ENCODE measurements around the gene YIF1A.
"Not testable (repeated sequence)": the region's sequence is repeated elsewhere in the genome, so short reads cannot be mapped to it uniquely, and the experiment has no call there.

Gene YIF1A

GRCh38 chr11:66267379-66268243, 21.3 kb downstream of the YIF1A start:
- peak; percentile 54 to 56 for ATAC-seq

DNA sequence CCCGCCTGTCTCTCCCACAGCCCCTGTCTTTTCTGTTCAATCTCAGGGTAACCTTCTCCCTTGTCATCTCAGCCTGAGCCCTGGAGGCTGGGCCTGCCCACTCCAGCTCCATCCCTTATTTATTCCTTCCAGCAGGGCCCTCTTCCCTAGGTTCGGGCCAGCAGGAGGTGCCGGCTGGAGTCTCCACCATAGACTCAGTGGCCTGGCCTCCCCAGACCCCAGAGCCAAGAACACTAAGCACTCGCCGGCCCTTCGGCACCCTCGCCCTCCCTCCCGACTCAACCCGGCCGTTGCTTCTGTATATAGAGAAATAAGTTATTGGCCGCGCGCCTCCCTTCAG, 21.9 kb downstream of the YIF1A start:
- ATAC-seq = no peak

- ATAC-seq = no peak
Measured at GRCh38 chr11:66266378-66267038, 22.4 kb downstream of the YIF1A start.

DNA sequence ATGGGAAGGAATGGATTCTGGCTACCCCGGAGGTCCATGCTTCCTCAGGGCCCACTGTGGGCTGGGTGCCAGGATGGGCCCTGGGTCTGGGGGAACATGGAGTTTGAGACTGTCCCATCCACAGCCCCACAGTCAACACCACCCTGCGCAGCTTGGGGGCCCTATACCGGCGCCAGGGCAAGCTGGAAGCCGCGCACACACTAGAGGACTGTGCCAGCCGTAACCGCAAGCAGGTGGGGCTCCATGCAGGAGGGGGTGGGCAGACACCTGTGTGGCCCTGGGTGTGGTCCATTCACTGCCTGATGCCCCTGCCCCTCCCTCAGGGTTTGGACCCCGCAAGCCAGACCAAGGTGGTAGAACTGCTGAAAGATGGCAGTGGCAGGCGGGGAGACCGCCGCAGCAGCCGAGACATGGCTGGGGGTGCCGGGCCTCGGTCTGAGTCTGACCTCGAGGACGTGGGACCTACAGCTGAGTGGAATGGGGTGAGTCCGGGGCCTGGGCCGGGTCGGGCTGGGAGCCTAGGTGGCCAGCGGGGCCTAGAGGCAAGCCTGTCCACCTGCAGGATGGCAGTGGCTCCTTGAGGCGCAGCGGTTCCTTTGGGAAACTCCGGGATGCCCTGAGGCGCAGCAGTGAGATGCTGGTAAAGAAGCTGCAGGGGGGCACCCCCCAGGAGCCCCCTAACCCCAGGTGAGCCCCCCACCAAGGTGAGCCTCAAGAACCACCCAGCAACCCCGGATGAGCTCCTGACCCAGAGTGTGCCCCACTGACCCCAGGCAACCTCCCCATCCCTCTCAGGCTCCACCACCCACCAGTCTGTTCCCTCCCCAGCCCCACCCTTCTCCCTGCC, 23.2 kb downstream of the YIF1A start:
- no peak for ATAC-seq

GRCh38 chr11:66264914-66265313, 24.0 kb downstream of the YIF1A start:
- ATAC-seq = no peak

- ATAC-seq = no peak
Measured at GRCh38 chr11:66264383-66264782, 24.6 kb downstream of the YIF1A start.

DNA sequence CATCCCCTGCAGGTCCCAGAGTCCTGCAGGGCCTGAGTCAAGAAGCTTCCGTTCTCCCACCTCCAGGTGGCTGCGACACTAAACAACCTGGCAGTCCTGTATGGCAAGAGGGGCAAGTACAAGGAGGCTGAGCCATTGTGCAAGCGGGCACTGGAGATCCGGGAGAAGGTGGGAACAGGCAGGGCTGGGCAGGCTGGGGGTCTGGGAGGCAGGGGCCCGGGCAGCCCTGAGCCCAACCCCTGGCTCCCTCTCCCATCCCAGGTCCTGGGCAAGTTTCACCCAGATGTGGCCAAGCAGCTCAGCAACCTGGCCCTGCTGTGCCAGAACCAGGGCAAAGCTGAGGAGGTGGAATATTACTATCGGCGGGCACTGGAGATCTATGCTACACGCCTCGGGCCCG, 25.2 kb downstream of the YIF1A start:
- ATAC-seq = no peak

DNA sequence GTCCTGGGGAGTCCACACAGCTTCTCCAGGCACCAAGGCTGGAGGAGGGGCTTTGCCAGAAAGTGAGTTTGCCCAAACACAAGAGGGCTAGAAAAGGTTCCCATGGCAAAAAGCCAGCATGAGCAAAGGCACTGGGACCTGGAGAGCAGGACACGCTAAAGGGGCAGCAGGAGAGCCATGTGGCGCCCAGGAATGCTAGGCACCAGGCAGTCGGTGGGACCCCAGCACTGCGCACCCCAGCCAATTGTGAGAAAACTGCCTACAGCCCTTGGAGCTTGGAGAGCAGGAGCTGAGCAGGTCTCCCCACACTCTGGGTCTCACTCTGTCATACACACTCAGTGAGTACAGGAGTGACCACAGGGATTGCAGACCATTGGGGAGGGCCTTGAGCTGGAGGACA, 25.7 kb downstream of the YIF1A start:
- no peak for ATAC-seq

DNA sequence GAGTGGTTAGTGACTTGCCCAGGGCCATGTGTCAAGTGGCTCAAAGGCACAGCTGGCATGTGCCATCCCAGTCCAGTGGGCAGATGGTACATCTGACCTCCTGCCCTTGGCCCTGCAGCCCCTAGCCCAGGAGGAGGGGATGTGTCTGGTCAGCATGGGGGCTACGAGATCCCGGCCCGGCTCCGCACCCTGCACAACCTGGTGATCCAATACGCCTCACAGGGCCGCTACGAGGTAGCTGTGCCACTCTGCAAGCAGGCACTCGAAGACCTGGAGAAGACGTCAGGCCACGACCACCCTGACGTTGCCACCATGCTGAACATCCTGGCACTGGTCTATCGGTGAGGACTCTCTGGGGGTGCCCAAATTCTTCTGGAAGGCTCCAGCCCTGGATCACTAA, 26.2 kb downstream of the YIF1A start:
- no peak for ATAC-seq

GRCh38 chr11:66262191-66262590, 26.8 kb downstream of the YIF1A start:
- ATAC-seq = no peak

- no peak for ATAC-seq
Measured at GRCh38 chr11:66261578-66261977, 27.4 kb downstream of the YIF1A start.

DNA sequence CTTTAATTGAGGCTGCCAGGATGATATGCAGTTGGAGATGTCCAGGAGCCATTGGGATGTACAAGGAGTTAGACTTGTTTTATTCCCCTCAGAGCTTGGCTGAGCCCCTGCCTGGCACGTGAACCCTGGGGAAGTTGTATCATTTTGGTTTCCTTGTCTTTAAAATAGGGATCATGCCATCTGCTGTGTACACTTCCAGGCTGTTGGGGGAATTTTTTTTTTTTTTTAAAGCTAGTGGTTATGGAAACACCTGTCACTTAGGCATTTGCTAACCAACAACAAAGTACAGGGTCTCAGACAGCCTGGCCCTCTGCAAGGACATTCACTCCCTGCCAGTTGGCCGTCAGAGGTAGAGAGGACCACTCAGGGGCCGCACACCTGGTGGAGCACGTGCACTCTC, 29.0 kb downstream of the YIF1A start:
- ATAC-seq = no peak

DNA sequence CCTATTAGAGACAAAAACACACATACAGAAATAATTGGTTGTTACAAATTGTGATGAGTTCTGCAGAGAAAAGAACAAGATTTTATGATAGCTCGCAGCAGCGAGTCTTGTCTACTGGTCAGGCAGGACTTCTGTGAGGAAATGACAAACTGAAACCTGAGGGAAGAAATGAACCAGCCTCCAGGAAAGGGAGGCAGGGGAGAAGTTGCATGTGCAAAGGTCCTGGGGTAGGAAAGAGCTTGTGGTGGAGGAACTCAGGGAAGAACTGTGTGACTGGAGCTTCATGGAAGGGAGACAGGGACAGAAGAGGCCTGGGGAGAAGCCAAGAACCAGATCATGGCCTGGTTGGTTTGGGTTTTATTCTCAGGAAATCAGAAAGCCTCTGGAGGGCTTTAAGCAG, 29.7 kb downstream of the YIF1A start:
- ATAC-seq = no peak

DNA sequence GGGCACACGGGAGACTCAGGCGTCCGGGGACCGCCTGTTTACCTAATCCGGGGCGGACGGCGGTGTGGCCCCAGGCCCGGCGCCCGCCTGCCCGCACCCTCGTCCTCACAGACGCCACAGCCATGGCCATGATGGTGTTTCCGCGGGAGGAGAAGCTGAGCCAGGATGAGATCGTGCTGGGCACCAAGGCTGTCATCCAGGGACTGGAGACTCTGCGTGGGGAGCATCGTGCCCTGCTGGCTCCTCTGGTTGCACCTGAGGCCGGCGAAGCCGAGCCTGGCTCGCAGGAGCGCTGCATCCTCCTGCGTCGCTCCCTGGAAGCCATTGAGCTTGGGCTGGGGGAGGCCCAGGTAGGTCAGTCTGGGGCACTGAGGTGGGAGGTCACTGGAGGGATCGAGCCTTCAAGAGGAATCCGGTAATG, 30.5 kb downstream of the YIF1A start:
- no peak for ATAC-seq

DNA sequence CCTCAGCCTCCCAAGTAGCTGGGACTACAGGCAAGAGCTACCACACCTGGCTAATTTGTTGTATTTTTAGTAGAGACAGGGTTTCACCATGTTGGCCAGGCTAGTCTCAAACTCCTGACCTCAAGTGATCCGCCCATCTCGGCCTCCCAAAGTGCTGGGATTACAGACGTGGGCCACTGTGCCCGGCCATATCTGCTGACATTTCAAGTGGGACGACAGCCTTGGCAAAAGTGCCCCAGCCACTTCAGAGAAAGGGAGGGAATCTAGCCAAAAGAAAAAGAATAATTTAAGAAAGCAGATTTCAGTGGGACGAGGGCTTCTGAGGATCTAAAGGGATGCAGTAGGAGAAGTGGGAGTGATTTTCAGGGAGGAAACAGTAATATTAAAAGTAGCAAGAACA, 35.9 kb downstream of the YIF1A start:
- ATAC-seq = not testable (repeated sequence)

GRCh38 chr11:66251809-66252208, 37.1 kb downstream of the YIF1A start:
- ATAC-seq = no peak

- no peak for ATAC-seq
Measured at GRCh38 chr11:66248903-66249302, 40.0 kb downstream of the YIF1A start.

DNA sequence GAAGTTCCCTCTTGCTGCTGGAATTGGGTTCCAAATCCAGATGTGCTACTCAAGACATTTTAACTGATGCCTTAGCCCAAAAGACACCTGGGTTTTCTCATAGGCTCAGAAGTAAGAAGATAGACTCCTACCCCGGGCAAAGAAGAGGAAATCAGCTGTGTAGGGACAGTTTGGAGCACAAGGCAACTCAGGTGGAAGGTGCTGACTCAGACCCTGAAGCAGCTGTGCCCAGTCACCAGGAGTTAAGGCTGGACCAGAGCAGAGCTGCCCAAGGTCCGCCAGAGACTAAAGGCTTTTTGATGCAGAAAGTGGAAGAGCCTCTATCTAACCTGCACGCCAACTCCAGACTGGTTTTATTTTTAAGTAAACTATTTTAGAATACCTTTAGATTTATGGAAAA, 41.1 kb downstream of the YIF1A start:
- no peak for ATAC-seq

GRCh38 chr11:66247295-66247694, 41.6 kb downstream of the YIF1A start:
- ATAC-seq = no peak

DNA sequence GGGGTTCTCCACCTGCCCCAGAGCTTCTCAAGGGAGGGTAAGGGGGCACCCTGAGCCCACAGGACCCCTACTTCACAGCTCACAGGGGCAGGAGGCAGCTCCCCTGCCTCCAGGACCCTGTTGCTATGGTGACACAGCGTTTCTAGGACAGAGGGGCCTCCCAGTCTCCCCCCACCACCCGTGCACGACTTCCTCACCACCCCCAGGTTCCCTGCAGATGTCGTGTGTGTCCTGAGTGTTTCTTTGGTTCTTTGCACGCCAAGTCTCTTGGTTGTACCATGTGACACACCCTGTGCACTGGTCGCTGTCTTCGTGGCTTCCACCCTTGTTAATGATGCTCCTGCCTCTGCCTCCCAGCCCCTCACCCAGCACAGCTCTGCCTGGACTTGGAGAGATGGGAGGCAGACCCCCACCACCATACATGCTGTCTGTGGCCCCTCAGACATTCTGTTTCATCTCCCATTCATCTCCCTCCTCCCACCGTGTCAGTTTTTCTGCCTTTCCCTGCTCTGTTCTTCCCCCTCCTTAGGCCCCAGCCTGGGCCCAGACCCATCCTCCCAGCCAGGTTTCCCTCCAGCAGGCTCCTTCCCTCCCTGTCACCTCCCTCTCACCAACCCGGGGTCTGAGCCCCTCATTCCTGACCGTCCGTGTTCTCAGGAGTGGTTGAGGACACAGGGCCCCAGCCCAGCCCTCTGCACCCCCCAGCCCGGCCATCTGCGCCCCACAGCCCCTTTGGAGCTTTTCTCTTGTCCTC, 45.0 kb downstream of the YIF1A start:
- no peak for ATAC-seq

GRCh38 chr11:66242095-66242765, 46.7 kb downstream of the YIF1A start:
- ATAC-seq = no peak

- no peak for ATAC-seq
Measured at GRCh38 chr11:66240781-66241136, 48.2 kb downstream of the YIF1A start.

Measured in activated CD4-positive, CD25-positive, alpha-beta regulatory T cell treated with anti-CD3 and anti-CD28 coated beads, Interleukin-2, amount 50 U/mL, for 24 hours (primary cell).